Subcutaneous adipose tissue (tissue), 4 donors: ENCODE data around the gene CYP46A1. TPM values are rescaled to one million over a fixed set of nuclear protein-coding genes. Genes with fewer than 3 reads are reported as not detected.

Experiments
- CTCF ChIP-seq: fragments of 450-650 bp; IDR thresholded peaks from one replicate; pipeline ENCODE4 v1.5.1; 2016; ENCODE audit warnings: low read depth, mild to moderate bottlenecking, control low read depth, antibody characterized with exemption, moderate library complexity
- total RNA-seq, 4 donors: library from RNA; depleted of rRNA; stranded (reverse); fragments of >200 nt; gene quantifications; one replicate each; pipeline ENCODE4 v1.1.0, GENCODE V29; 2016

Gene CYP46A1
- total RNA-seq, 4 donors from 2014 or later: 0.82 to 2.1 (median 1.1) TPM

GRCh38 chr14:99755629-99756603 is 71.8 kb downstream of the CYP46A1 start:
- TF ChIP-seq CTCF: no peak

GRCh38 chr14:99756796-99757195 is 72.7 kb downstream of the CYP46A1 start:
- TF ChIP-seq CTCF: no peak

DNA sequence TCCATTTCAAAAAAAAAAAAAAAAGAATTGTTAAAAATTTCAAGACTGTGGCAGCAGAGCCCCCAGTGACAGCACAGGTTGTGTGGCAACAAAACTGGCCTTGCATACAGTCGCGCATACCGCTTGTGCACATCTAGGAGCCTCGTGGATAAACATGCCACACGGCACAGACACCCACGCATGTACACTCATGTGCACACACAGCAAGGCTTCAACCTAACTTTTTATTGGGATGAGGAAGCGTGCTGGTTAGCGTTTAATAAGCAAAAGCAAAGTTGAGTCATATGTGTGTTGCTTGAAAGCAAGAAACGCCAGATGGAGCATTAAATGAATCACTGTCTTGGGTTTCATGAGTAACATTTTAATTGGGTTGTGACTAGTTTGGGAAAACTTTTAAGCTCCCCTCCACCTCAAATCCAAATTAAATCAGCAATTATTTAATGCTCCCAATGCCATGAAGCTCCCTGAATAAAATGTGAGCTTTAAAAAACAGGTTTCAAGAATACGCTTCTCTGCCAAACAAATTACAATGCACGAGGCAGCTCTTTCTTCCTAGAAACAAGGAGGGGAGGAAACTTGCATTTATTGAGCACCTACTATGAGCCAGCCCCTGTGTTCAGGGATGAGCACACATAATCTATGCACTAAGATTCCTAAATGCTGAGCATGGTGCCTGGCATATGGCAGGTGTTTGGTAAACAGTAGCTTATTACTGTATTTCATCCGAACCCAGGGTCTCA is 73.4 kb downstream of the CYP46A1 start:
- no peak for TF ChIP-seq CTCF

- TF ChIP-seq CTCF: no peak
Measured at GRCh38 chr14:99758121-99758821, 74.2 kb downstream of the CYP46A1 start.

GRCh38 chr14:99758872-99759545 is 74.9 kb downstream of the CYP46A1 start:
- no peak for TF ChIP-seq CTCF

DNA sequence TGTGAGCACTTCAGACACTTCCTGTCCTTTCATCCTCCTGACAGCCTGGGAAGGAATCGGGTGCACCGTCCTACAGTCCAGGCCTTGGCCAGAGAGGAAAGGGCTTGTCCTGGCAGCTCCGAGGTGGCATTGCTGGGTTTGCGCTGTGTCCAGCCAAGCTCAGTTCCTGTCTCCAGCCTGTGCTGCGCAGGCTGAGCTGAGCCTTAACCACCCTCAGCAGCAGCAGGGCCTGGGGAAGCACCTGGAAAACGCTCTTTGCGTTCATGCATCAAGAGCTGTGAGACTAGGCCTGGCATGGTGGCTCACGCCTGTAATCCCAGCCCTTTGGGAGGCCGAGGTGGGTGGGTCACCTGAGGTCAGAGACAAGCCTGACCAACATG is 75.4 kb downstream of the CYP46A1 start:
- no peak for TF ChIP-seq CTCF
